H4 (cell line): ENCODE measurements around the gene HPN. TPM values are rescaled to one million over a fixed set of nuclear protein-coding genes. Genes with fewer than 3 reads are reported as not detected.
"Not testable (repeated sequence)": the region's sequence is repeated elsewhere in the genome, so short reads cannot be mapped to it uniquely, and the experiment has no call there.

ENCODE experiments used
- DNase-seq: peaks from one replicate; pipeline ENCODE4 v3.0.0-alpha.2; 2015; ENCODE audit warnings: low spot score
- total RNA-seq: library from RNA; depleted of rRNA; stranded (reverse); fragments of >200 nt; shearing (Covaris generic); gene quantifications from 2 replicates; pipeline ENCODE4 v1.2.3, GENCODE V29; 2014

Gene HPN
- total RNA-seq, 1 experiment from 2014 or later, result not detected

DNA sequence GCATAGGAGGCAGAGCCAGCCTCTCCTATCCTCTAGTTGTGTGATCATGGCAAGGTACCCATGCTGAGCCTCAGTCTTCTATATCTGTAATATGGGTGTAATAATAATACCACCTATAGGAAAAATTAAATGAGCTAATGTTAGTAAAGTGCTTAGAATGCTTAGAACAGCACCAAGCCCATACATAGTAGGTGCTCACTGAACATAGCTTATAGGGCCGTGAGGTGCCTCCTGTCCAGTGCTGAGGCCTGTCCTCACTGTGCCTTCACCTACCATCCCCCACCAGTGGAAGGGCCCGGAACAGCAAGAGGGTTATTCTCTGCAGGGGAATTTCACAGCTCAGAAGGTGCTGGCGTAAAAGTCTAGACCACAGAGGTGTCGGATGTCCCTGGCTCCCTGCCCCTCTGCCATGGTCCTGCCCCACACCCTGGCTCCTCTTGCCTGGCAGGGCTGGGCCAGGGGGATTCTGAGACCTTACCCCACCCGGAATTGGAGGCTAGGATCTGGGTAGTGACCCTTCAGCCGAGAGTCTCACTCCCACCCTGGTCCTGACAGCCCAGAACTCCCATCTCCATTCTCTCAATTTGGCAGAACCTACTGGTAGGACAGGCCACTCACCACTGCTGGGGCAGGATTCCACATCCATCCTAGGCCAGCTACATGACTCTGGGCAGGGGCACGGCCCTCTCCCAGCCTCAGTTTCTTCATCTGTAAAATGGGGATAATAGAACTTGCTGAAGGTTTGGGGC, 13.5 kb upstream of the HPN start:
- DNase-seq, result peak; percentile 75

DNA sequence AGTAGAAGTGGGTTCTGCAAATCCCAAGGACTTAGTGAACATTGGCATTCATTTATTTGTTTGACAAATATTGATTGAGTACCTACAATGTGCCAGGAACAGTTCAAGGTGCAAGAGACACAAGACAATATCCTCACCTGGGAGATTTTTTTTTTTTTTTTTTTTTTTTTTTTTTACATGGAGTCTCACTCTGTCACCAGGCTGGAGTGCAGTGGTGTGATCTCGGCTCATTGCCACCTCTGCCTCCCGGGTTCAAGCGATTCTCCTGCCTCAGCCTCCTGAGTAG, 13.0 kb upstream of the HPN start:
- DNase-seq, result not testable (repeated sequence)

DNA sequence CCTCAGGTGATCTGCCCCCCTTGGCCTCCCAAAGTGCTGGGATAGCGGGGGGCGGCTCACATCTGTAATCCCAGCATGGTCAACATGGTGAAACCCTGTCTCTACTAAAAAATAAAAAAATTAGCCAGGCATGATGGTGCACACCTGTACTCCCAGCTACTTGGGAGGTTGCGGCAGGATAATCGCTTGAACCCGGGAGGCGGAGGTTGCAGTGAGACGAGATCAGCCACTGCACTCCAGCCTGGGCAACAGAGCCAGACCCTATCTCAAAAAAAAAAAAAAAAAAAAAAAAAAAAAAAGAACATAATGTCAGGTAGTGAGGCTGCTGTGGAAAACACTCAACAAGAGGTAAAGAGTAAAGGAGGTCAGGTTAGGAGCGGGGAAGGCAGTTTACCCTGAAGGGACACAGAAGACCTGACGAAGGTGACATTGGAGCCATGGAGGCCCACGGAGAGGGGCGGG, 12.2 kb upstream of the HPN start:
- not testable (repeated sequence) for DNase-seq

DNA sequence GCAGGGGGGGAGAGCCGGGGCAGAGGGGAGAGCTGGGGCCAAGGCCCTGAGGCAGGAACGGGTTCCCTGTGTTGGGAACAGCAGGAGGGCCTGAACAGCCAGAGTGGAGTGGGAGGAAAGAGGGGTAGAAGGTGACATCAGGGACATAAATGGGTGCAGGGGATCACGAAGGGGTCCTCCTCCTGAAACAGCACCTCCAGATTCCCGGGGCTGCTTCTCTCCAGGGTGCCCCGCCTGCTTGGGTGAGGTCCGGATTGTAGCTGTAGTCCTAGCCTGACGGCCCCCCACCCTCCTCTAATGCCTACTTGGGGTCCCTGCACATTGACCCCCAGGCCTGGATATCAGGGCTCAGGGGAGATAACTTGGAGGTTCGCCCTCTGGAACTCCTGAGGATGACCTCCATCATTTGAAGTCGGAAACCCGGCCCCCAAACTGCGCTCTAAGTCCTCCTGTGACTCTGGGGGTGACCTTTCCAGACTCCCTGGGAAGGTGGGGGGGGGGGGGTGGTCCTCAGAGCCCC, 11.7 kb upstream of the HPN start:
- no peak for DNase-seq

DNA sequence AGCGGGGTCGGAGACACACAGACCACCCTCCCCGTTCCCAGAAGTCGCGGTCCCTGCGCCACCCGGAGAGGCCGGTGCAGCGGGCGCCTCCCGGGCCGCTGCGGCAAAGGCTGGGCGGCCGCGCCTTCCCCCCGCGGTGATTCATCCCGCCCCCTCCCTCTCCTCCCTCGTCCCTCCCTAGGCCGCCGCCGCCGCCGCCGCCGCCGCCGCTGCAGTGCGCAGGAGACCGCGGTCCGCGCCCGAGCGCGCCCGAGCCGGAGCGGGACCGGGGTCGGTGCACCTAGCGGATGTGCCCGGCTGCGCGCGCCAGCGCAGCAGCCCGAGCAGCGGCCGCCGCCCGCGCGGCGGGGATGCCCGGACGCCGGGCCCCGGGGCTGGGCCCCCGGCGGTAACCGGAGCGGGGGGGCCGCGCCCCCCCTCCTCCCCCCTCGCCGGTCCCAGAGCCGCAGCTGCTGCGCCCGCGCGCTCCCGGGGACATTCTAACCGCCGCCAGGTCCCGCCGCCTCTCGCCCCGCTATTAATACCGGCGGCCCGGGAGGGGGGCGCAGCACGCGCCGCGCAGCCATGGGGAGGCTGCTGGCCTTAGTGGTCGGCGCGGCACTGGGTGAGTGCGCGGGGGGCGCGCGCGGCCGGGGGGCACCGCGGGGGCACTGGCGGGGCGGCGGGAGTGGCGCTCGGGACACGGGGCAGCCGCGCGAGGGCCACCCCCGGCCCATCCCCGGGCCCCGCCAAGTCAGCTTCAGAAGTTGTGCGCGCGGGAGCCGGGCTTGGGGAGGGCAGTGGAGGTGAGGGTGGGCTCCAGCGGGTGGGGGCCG, 11.1 kb upstream of the HPN start, which contains the start of gene SCN1B:
SCN1B (plus strand) TSS at position 214 of the 815 bp plus-strand sequence; CDS start at position 565, 351 bp downstream.
- peak; percentile 77 for DNase-seq

DNA sequence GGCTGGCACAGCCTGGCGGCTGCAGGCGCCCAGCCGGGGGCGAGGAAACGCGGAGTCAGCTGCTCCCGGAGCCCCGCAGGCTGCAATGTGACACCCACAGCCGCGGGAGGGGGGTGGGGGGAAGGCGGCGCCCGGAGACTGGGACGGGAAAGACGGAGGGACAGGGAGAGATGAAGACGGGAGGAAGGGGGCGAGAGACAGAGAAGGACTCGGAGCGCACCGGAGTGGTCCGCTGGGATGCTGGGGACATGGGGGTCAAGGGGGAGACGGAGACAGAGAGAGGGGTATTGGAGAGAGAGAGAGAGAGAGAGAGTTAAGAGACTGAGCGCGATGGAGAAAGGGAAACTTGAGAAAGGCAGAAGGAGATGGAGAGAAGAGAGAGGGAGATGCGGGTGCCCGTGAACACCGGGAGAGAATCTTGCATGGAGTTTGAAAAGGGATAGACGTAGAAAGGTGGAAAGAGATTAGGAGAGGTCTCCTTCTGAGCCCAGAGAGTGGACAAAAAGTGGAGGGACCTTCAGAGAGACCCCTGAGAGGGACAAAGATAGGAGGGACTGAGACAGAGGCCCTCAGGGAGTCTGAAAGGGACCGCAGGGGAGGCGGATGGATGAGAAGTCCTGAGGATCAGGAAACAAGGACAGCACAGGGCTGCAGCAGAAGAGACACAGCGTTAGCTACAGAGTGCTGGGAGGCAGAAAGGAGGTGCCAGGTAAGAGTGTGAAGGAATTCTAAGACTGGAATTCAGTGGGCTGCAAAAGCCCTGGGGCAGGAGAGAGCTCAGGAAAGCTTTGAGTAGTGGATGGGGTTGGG, 10.2 kb upstream of the HPN start:
- no peak for DNase-seq

DNA sequence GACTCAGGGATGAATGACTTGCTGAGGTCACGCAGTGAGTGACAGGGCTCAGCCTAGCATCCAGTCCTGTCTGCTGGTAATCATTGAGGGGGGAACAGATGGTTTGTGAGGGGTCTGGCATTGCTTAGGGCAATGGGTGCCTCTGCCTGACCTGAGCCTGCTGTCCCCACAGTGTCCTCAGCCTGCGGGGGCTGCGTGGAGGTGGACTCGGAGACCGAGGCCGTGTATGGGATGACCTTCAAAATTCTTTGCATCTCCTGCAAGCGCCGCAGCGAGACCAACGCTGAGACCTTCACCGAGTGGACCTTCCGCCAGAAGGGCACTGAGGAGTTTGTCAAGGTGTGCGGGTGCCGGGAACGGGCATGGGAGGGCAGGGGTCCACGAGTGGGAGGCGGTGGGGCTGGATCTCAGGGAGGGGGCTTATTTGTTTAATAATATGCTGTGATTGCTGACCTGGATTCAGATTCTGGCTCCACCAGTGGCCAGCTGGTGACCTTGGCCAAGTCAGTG, 9.1 kb upstream of the HPN start:
- no peak for DNase-seq

DNA sequence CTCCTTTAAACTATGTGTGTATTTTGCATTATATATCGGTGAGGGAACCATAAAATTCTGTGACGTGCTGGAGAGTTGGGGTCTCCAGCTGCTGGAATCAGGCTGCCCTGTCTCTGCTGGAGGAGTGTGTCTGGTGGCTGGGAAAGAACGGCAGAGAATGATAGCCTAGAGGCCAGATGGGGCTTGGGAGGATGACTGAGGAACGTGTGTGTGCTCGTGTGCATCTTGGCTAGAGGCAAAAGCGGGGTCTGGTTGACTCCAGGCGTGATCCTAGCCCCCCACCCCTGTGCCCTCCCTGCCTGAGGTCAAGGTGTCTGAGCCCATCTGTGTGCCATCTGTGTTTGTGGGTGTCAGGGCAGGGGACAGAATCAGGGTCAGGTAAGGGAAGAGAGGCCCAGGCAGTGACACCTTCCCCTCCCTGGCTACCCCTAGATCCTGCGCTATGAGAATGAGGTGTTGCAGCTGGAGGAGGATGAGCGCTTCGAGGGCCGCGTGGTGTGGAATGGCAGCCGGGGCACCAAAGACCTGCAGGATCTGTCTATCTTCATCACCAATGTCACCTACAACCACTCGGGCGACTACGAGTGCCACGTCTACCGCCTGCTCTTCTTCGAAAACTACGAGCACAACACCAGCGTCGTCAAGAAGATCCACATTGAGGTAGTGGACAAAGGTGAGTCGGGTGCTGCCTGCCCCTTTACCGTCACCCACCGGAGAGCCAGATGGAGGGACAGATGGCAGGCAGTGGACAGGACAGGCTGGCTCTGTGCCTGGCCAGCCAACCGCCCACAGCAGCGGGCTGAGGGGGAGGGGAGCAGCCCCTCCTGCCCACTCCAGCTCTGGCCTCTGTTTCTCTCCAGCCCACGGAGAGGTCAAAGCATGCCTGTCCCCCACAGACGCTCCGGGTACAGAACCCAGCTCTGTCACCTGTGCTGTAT, 8.2 kb upstream of the HPN start:
- DNase-seq, result no peak

DNA sequence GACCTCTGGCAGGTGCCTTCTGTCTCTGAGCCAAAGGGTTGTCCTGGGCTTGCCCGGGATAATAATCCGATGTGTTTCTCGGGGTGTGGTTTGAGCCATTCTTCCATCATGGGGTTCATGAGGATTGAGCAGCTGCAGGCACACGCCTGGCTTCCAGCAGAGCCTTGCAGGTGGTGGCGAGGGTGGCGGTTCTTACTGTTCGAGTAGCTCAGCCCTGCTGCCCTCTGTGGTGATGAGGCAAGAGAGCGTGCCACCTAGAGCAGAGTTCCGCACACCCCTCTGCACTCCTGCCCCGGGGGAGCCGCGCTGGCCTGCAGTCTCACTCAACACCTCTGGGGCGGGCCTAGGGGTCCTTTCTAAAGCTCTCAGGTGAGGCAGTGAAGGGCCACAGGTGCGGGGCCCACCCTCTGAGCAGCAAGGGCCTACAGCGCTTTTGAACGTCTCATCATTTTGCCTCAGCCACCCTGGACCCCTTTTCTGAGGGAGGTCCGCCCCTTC, 7.5 kb upstream of the HPN start:
- DNase-seq, result no peak

DNA sequence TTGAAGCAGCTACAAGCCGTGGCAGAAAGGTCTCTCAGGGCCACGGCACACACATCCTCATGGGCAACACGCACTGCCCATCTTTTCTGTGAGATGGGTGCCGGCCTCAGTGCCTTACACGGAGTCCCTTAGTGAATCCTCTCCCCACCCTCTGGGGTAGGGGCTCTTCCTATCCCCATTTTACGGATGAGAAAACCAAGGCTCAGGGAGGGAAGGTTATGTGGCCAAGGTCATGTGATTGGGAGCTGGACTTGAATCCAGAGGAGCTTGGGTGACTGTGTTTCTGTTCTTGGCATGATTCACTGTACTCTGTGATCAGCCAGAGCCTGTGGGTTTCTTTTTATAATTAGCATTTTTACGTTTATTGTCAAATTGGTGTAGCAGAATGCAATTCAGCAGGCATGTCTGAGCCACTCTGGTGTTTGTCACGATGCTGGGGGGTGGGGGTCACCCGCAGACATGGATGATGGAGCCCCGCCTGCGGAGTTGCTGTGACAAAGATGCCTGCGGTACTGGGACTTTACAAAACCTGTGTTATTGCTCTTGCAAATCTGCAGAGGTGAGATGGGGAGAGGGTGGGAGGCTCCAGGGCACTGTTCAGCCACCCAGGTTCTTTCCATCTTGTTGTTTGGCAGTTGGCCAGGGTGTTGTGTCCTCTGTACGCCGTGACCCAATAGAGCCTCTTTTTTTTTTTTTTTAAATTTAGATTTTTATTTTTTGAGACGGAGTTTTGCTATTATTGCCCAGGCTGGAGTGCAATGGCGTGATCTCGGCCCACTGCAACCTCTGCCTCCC, 6.7 kb upstream of the HPN start:
- DNase-seq, result no peak

DNA sequence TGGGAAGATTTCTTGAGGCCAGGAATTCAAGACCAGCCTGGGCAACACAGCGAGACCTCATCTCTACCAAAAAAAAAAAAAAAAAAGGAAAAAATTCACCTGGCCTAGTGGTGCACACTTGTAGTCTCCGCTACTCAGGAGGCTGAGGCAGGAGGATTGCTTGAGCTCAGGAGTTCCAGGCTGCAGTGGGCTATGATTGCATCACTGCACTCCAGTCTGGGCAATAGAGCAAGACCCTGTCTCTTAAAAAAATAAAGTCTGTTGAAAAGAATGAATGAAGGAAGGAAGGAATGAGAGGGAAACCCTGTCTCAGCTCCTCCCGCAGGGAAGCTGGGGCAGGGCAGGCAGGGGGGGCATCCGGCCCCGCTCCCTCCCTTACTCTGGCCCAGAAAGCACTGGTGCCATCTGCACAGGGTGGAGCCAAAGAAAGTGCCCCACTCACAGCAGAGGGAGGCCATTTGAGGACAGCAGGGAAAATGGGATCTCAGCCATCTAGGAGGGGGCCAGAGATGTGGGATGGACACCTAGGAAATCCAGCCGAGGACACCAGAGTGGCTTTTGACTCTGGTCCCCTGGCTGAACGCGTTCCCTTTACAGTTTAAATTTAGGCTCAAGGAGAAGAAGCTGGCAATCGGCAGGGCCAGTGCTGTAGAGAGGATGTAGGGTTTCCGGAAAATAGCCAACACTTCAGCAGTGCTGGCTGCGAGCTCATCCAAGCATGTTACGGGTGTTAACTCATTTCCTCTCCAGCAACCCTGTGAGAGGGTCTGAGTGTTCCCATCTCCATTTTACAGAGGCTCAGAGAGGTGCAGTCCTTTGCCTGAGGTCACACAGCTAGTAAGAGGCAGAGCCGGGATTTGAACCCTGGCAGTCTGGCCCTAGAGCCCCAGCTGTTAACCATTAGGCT, 3.6 kb upstream of the HPN start:
- DNase-seq, result no peak

DNA sequence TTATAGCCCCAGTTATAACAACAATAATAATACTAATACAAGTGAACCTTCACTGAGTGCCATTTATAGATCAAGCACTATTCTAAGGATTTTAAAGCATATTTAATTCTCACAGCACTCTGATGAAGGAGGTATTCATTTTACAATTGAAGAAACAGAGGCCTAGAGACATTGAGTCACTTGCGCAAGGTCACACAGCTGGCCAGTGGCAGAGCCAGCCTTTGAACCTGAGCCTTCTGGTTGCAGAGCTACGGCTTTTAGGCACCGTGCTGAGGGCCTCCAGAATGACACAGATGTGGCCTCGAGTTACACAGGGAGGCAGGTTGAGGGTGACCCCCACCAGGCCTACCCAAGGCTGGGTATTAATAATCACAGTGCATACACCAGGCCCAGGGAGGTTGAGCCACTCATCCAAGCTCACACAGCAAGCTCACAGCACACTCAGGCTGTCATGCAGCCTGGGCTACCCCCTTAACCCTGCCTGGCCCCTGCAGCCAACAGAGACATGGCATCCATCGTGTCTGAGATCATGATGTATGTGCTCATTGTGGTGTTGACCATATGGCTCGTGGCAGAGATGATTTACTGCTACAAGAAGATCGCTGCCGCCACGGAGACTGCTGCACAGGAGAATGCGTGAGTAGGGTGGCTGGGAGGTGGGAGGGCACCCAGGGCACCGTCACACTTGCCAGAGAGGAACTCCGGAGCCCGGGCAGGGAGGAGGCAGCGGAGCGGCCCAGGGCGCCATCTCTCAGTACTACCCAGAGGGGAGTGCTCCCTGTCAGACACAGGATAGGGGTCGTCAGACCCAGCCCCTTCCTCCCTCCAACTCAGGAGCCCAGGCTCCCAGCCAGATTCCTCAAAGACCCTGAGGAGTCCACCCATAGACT, 2.7 kb upstream of the HPN start:
- no peak for DNase-seq

DNA sequence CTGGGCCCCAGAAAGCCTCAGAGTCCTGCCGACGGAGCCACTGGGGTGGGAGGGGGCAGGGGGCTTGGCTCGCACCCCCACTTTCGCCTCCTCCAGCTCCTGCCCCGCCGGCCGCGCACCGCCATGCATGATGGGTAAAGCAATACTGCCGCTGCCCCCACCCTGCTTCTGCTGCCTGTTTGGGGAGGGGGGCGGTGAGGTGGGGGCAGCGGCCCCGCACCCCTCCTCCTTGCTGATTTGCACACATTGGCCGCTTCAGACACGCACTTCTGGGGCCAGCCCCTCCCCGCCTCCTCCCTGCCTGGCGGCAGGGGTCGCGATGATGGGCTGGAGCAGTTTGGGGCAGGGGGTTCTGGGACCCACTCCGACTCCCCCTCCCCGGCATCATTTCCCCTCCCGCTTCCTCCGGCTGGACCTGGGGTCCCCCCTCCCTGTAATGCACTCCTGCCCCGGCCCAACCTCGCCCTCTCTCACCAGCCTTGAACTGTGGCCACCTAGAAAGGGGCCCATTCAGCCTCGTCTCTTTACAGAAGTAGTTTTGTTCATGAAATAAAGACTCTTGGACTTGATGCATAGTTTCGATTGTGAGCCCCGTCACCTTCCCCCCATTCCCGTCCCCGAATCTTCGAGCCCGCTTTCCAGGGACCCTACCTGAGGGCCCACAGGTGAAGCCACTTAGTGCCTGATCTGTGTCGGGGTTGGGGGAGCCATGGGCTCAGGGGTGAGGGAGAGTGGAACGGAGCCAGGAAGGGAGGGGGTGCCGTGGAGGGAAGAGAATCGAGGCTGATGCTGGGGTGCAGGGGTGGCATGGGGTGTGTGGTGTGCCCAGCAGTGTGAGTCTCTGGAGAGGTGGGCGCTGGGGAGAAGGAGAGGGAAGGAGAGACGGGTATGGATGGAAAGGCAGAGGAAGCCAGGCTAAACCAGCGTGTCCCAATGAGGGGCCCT, 1.4 kb upstream of the HPN start:
- no peak for DNase-seq

DNA sequence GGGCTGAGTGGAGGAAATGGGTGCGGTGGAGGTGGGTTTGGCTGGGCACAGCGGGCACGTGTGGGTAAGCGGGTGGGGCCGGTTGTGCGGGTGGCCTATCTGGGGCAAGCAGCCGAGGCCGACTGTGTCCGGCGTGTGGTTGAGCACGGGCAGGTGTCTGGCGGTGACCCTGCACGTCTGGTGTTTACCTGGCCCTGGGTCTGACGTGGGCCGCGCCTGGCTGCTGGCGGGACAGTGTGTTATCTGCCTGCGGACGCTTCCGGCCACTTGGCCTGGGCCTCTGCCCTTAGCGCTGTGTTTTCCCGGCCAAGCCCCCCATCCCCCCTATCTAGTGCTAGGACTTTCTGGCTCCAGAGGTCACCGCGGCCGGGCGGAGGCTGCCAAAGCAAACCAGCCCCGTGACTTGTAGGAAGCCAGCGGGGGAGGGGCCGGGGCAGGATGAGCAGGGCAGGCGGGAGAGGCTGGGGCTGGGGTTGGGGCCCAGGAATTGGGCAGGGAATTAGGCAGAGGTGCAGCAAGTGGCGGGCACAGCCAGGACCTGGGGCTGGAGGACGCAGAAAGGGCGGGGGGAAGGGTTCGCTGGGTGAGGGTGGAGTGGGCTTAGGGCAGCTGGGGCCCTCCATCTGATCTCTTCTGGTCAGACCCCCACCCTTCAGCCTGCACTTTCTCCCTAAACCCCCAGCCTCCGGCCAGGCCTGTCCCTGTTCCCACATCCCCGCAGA, 534 bp upstream of the HPN start:
- no peak for DNase-seq

DNA sequence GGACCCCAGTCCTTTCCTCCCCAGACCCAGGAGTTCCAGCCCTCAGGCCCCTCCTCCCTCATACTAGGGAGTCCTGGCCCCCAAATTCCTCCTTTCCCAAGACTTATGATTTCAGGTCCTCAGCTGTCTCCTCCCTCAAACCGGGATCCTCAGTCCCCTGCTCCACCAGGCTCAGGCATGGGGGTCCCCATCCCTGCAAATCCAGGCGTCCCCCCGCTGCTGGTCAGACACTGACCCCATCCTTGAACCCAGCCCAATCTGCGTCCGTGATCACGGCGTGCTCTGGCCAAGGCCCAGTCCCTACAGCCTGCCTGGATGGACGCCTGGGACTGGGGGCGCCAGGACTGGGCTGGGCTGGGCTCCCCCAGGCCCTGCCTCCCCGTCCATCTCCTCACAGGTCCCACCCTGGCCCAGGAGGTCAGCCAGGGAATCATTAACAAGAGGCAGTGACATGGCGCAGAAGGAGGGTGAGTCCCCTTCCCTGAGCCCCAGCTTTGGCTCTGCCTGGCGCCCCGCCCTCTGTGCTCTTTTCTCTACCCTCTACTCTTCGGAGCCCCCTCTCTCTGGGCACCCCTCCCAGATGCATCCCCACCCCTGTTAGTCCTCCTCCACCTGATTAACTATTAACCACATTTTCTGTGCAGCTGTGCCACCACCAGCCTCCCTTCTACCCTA, 672 bp downstream of the HPN start:
- no peak for DNase-seq
